Esophagus (tissue), 2 donors: ENCODE data around the gene HOOK1. TPM values are rescaled to one million over a fixed set of nuclear protein-coding genes. Genes with fewer than 3 reads are reported as not detected.

Experiments
- H3K27ac ChIP-seq, 2 donors: one replicate each; pipeline ENCODE4 v1.5.1; 2013; ENCODE audit warnings: low read depth in 2 of 2, mild to moderate bottlenecking in 2 of 2, inconsistent platforms in 1 of 2, low read length in 1 of 2, moderate library complexity in 1 of 2
- H3K27me3 ChIP-seq, 2 donors: one replicate each; pipeline ENCODE4 v1.6.1; 2013; ENCODE audit warnings: low read length in 2 of 2, control low read depth in 1 of 2, mild to moderate bottlenecking in 1 of 2; ENCODE audit not compliant: insufficient read depth in 2 of 2, control insufficient read depth in 1 of 2
- H3K36me3 ChIP-seq, 2 donors: one replicate each; pipeline ENCODE4 v1.6.1; 2013; ENCODE audit warnings: low read length in 1 of 2; ENCODE audit not compliant: control insufficient read depth in 2 of 2, insufficient read depth in 2 of 2
- H3K4me1 ChIP-seq, 2 donors: one replicate each; pipeline ENCODE4 v1.6.1; 2013; ENCODE audit warnings: low read length in 1 of 2; ENCODE audit not compliant: control insufficient read depth in 2 of 2, insufficient read depth in 2 of 2
- H3K4me3 ChIP-seq, 2 donors: one replicate each; pipeline ENCODE4 v1.5.1; 2013; ENCODE audit warnings: low read length in 2 of 2, mild to moderate bottlenecking in 2 of 2, low read depth in 1 of 2, moderate library complexity in 1 of 2
- H3K9me3 ChIP-seq, 2 donors: one replicate each; pipeline ENCODE4 v1.6.1; 2013; ENCODE audit warnings: mild to moderate bottlenecking in 2 of 2, low read depth in 1 of 2, low read length in 1 of 2, moderate library complexity in 1 of 2; ENCODE audit not compliant: control insufficient read depth in 2 of 2, insufficient read depth in 1 of 2
- WGBS, 2 donors: extraction: QIAGEN DNeasy Blood & Tissue Kit; methylation state at CpG; one replicate each; pipeline ENCODE4 v1.1.7; 2013; 5-methylcytosine and 5-hydroxymethylcytosine counted together
- polyA plus RNA-seq, 2 donors: library from polyadenylated mRNA; stranded (reverse); fragments of 200-250 nt; gene quantifications; one replicate each; pipeline ENCODE4 v1.2.3, GENCODE V29; 2013
- donor health status: healthy with polysubstance abuse.
- donor health status: Bipolar disorder and iron deficiency.

The HOOK1 gene
- polyA plus RNA-seq, 2 donors: 9.2 to 14.1 TPM

- H3K9me3 ChIP-seq: no peaks in the 10 kb centered on the region
Observed at GRCh38 chr1:59776960-59777852, 37.5 kb upstream of the HOOK1 start.

GRCh38 chr1:59779949-59780348 lies 34.8 kb upstream of the HOOK1 start:
- no peaks in the 10 kb centered on the region for H3K27me3 ChIP-seq
- no peaks in the 10 kb centered on the region for H3K9me3 ChIP-seq
- no peaks in the 10 kb centered on the region for H3K36me3 ChIP-seq
- H3K27ac ChIP-seq: no peak overlapping the region
- H3K4me1 ChIP-seq: no peaks in the 10 kb centered on the region
- H3K4me3 ChIP-seq: no peak overlapping the region
- 74 to 78% methylated on average over 2 of the region's 2 CpGs for WGBS, 2 donors

More at GRCh38 chr1:59776960-59777852, 37.5 kb upstream of the HOOK1 start:
- Histone ChIP-seq H3K27ac (no peak overlapping the region), H3K27me3 (no peaks in the 10 kb centered on the region), H3K4me3 (no peak overlapping the region), H3K4me1 (no peaks in the 10 kb centered on the region), H3K36me3 (no peaks in the 10 kb centered on the region)
- WGBS, 2 donors: 59% methylated on average over 6 to 7 of the region's 7 CpGs

- Histone ChIP-seq H3K27ac (no peak overlapping the region), H3K9me3 (peaks cover 0 to 9% of the 10 kb centered on the region in 2 donors), H3K4me1 (no peaks in the 10 kb centered on the region), H3K36me3 (no peaks in the 10 kb centered on the region), H3K4me3 (no peak overlapping the region), H3K27me3 (no peaks in the 10 kb centered on the region)
Observed at GRCh38 chr1:59788825-59789224, 25.9 kb upstream of the HOOK1 start.

GRCh38 chr1:59798600-59798999 lies 16.1 kb upstream of the HOOK1 start:
- Histone ChIP-seq H3K4me3 (no peak overlapping the region), H3K27ac (no peak overlapping the region), H3K4me1 (no peaks in the 10 kb centered on the region), H3K27me3 (no peaks in the 10 kb centered on the region), H3K9me3 (no peaks in the 10 kb centered on the region), H3K36me3 (no peaks in the 10 kb centered on the region)

- H3K9me3 ChIP-seq: no peaks in the 10 kb centered on the region
- H3K36me3 ChIP-seq: no peaks in the 10 kb centered on the region
- H3K4me1 ChIP-seq: no peaks in the 10 kb centered on the region
- H3K27me3 ChIP-seq: no peaks in the 10 kb centered on the region
- WGBS, 2 donors: 69 to 76% methylated on average over 1 of the region's 1 CpG
- no peak overlapping the region for H3K27ac ChIP-seq
- H3K4me3 ChIP-seq: no peak overlapping the region
Observed at GRCh38 chr1:59803458-59804038, 11.2 kb upstream of the HOOK1 start.

- H3K27ac ChIP-seq: no peak overlapping the region
- H3K9me3 ChIP-seq: no peaks in the 10 kb centered on the region
- no peaks in the 10 kb centered on the region for H3K27me3 ChIP-seq
- H3K4me1 ChIP-seq: no peaks in the 10 kb centered on the region
- no peaks in the 10 kb centered on the region for H3K36me3 ChIP-seq
- H3K4me3 ChIP-seq: no peak overlapping the region
Observed at GRCh38 chr1:59804301-59804700, 10.4 kb upstream of the HOOK1 start.

GRCh38 chr1:59805554-59805953 lies 9.2 kb upstream of the HOOK1 start:
- no peaks in the 10 kb centered on the region for H3K27me3 ChIP-seq
- no peaks in the 10 kb centered on the region for H3K36me3 ChIP-seq
- H3K4me3 ChIP-seq: no peak overlapping the region
- H3K4me1 ChIP-seq: no peaks in the 10 kb centered on the region
- H3K27ac ChIP-seq: no peak overlapping the region
- no peaks in the 10 kb centered on the region for H3K9me3 ChIP-seq

GRCh38 chr1:59814180-59814900 lies 409 bp upstream of the HOOK1 start:
- H3K4me3 ChIP-seq: peak overlapping the region; percentile 60 to 80
- 7 to 8% methylated on average over 44 to 50 of the region's 50 CpGs for WGBS, 2 donors

GRCh38 chr1:59815892-59816291 lies 1.1 kb downstream of the HOOK1 start:
- H3K4me3 ChIP-seq: peak overlapping the region; percentile 13 to 60
- H3K9me3 ChIP-seq: no peaks in the 10 kb centered on the region
- H3K27ac ChIP-seq: no peak overlapping the region
- no peaks in the 10 kb centered on the region for H3K27me3 ChIP-seq
- 28 to 33% methylated on average over 3 of the region's 3 CpGs for WGBS, 2 donors
- no peaks in the 10 kb centered on the region for H3K36me3 ChIP-seq
- no peaks in the 10 kb centered on the region for H3K4me1 ChIP-seq

More at GRCh38 chr1:59814180-59814900, 409 bp upstream of the HOOK1 start:
- H3K27ac ChIP-seq: peak overlapping the region; percentile 20 to 61
- no peaks in the 10 kb centered on the region for H3K27me3 ChIP-seq
- H3K4me1 ChIP-seq: no peaks in the 10 kb centered on the region
- H3K36me3 ChIP-seq: no peaks in the 10 kb centered on the region
- H3K9me3 ChIP-seq: no peaks in the 10 kb centered on the region
